GM12878 (cell line): ENCODE data around the gene MED25. TPM values are rescaled to one million over a fixed set of nuclear protein-coding genes. Genes with fewer than 3 reads are reported as not detected.
A peak's percentile ranks its signal among the peaks of the same experiment; 100 is the strongest.

Experiments used
- BMI1 ChIP-seq: fragments of 450-650 bp; IDR thresholded peaks from 2 replicates; pipeline ENCODE4 v1.6.1; 2016; ENCODE audit warnings: mild to moderate bottlenecking, moderate library complexity, borderline replicate concordance
- CBFB ChIP-seq: IDR thresholded peaks from 2 replicates; pipeline ENCODE4 v1.6.1; 2016; ENCODE audit warnings: antibody characterized with exemption, low read depth
- CEBPB ChIP-seq, 2 experiments: fragments of 150-350 bp in 1 of 2; IDR thresholded peaks; 2 replicates each; pipeline ENCODE4 v1.6.1; 2012 to 2014; ENCODE audit warnings: low read depth in 2 of 2, low read length in 2 of 2, borderline replicate concordance in 1 of 2, inconsistent platforms in 1 of 2
- CREM ChIP-seq: IDR thresholded peaks from 2 replicates; pipeline ENCODE4 v1.6.1; 2014; ENCODE audit warnings: antibody characterized with exemption, low read depth
- HDGF ChIP-seq: fragments of 450-650 bp; IDR thresholded peaks from 2 replicates; pipeline ENCODE4 v1.6.1; 2016; ENCODE audit warnings: antibody characterized with exemption
- IKZF1 ChIP-seq: fragments of 450-650 bp; conservative IDR thresholded peaks from 2 replicates; pipeline ENCODE4 v1.6.1; 2017; ENCODE audit warnings: antibody characterized with exemption, mild to moderate bottlenecking
- MLLT1 ChIP-seq: fragments of 450-650 bp; IDR thresholded peaks from 2 replicates; pipeline ENCODE4 v1.6.1; 2016; ENCODE audit warnings: mild to moderate bottlenecking
- MTA3 ChIP-seq: IDR thresholded peaks from 2 replicates; pipeline ENCODE4 v1.6.1; 2012; ENCODE audit warnings: low read length, inconsistent platforms, borderline replicate concordance
- PBX3 ChIP-seq: IDR thresholded peaks from 2 replicates; pipeline ENCODE4 v1.6.1; 2011; ENCODE audit warnings: mild to moderate bottlenecking, low read depth, low read length, moderate library complexity; ENCODE audit not compliant: insufficient replicate concordance
- POU2F2 ChIP-seq: IDR thresholded peaks from 3 replicates; pipeline ENCODE4 v1.6.1; 2011; ENCODE audit warnings: low read depth, mild to moderate bottlenecking, low read length, borderline replicate concordance
- RELB ChIP-seq: fragments of 450-650 bp; IDR thresholded peaks from 2 replicates; pipeline ENCODE4 v1.6.1; 2017; ENCODE audit warnings: low read depth, mild to moderate bottlenecking, moderate library complexity
- TBL1XR1 ChIP-seq: IDR thresholded peaks from 2 replicates; pipeline ENCODE4 v1.6.1; 2012; ENCODE audit warnings: low read depth, low read length, improper control_type of control experiment
- ZNF274 ChIP-seq: IDR thresholded peaks from one replicate; pipeline ENCODE4 v1.8.0; 2011; ENCODE audit not compliant: insufficient read length, insufficient read depth
- ZSCAN29 ChIP-seq: fragments of 450-650 bp; IDR thresholded peaks from 2 replicates; pipeline ENCODE4 v1.6.1; 2017; ENCODE audit warnings: mild to moderate bottlenecking, moderate library complexity
- polyA plus RNA-seq, 11 experiments: library from polyadenylated mRNA; depleted of rRNA in 4 of 11; unstranded in 6 of 11; stranded (reverse) in 5 of 11; fragments of >200 nt; fragmentation: Nextera tagmentation in 4 of 11; fragmentation: Illumina TruSeq in 1 of 11; extraction: Ambion mirVana in 4 of 11; extraction: Trizol in 1 of 11; gene quantifications; 1 replicate in 1 of 11; 2 replicates in 10 of 11; pipeline versions ENCODE4 v1.2.1 to v1.2.3, GENCODE V29; 2011 to 2016; ENCODE audit warnings: inconsistent platforms in 2 of 11, missing spikeins in 2 of 11, low read depth in 1 of 11
- total RNA-seq, 4 experiments: library from RNA; depleted of rRNA in 3 of 4; stranded (reverse); fragments of >200 nt in 3 of 4; fragmentation: Illumina TruSeq in 1 of 4; extraction: Trizol in 1 of 4; gene quantifications; 2 replicates each; pipeline versions ENCODE4 v1.2.1 to v1.2.3, GENCODE V29; 2013 to 2021
- TF ChIP-seq, protein P1 (sequence below): fragments of 450-650 bp; IDR thresholded peaks from 2 replicates; pipeline ENCODE4 v1.6.1; 2017; ENCODE audit warnings: borderline replicate concordance

Gene MED25
- total and polyA plus RNA-seq, 10 of the 15 experiments (the other 5 are each of a cell fraction or from before 2014, with no cell fraction given): 3.5 to 53.9 (median 17.1) TPM

- TF ChIP-seq PBX3 (no peak), RELB (no peak), MLLT1 (no peak), CREM (peak; percentile 26; the same call in 1 of the 2 replicates), HDGF (peak; percentile 52; the same call in 1 of the 2 replicates), CEBPB (IDR thresholded peaks at IDR 0.05; ENCODE audit: borderline replicate concordance in 1 of 2, low read depth in 2 of 2, low read length in 2 of 2) (no peak), TBL1XR1 (no peak), CBFB (no peak), ZNF274 (no peak), IKZF1 (no peak), MTA3 (no peak), BMI1 (no peak), ZSCAN29 (no peak), POU2F2 (no peak)
- TF ChIP-seq, protein P1, sequence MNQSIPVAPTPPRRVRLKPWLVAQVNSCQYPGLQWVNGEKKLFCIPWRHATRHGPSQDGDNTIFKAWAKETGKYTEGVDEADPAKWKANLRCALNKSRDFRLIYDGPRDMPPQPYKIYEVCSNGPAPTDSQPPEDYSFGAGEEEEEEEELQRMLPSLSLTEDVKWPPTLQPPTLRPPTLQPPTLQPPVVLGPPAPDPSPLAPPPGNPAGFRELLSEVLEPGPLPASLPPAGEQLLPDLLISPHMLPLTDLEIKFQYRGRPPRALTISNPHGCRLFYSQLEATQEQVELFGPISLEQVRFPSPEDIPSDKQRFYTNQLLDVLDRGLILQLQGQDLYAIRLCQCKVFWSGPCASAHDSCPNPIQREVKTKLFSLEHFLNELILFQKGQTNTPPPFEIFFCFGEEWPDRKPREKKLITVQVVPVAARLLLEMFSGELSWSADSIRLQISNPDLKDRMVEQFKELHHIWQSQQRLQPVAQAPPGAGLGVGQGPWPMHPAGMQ: no peak
Observed at GRCh38 chr19:49808711-49809159, 9.4 kb upstream of the MED25 start (continued).
